Activated T-cell treated with anti-CD3 and anti-CD28 coated beads, Interleukin-2, amount 50 U/mL, for 24 hours (primary cell): ENCODE measurements around the gene PYGO2.

Experiments used
- DNase-seq: peaks from one replicate; pipeline ENCODE4 v3.0.0-alpha.2; 2020
- H3K27ac Mint-ChIP-seq: 2 replicates; pipeline ENCODE4 v1.8.0; 2020; ENCODE audit warnings: mild to moderate bottlenecking, mixed read lengths
- H3K27me3 Mint-ChIP-seq: 2 replicates; pipeline ENCODE4 v1.8.0; 2020; ENCODE audit warnings: mixed read lengths
- H3K36me3 Mint-ChIP-seq: 2 replicates; pipeline ENCODE4 v1.8.0; 2020; ENCODE audit warnings: low read depth, mixed read lengths
- H3K4me1 Mint-ChIP-seq: 2 replicates; pipeline ENCODE4 v1.8.0; 2020; ENCODE audit warnings: low read depth, mixed read lengths
- H3K4me3 Mint-ChIP-seq: 2 replicates; pipeline ENCODE4 v1.8.0; 2020; ENCODE audit warnings: mild to moderate bottlenecking, moderate library complexity, mixed read lengths
- H3K9me3 Mint-ChIP-seq: 2 replicates; pipeline ENCODE4 v1.8.0; 2020; ENCODE audit warnings: mixed read lengths

PYGO2 gene

GRCh38 chr1:154966111-154966510 is 4.5 kb upstream of the PYGO2 start:
- H3K27ac Mint-ChIP-seq, result peak overlapping the region; percentile 29
- H3K36me3 Mint-ChIP-seq, result peaks cover 83% of the 10 kb centered on the region
- no peaks in the 10 kb centered on the region for H3K9me3 Mint-ChIP-seq
- no peak for DNase-seq
- H3K4me1 Mint-ChIP-seq, result peaks cover 36% of the 10 kb centered on the region
- H3K27me3 Mint-ChIP-seq, result no peaks in the 10 kb centered on the region
- no peak overlapping the region for H3K4me3 Mint-ChIP-seq

GRCh38 chr1:154964359-154964758 is 2.8 kb upstream of the PYGO2 start:
- H3K27me3 Mint-ChIP-seq, result no peaks in the 10 kb centered on the region
- H3K27ac Mint-ChIP-seq, result peak overlapping the region; percentile 85
- DNase-seq, result no peak
- H3K9me3 Mint-ChIP-seq, result no peaks in the 10 kb centered on the region
- H3K4me3 Mint-ChIP-seq, result no peak overlapping the region
- H3K36me3 Mint-ChIP-seq, result peaks cover 90% of the 10 kb centered on the region
- peaks cover 39% of the 10 kb centered on the region for H3K4me1 Mint-ChIP-seq

- no peaks in the 10 kb centered on the region for H3K27me3 Mint-ChIP-seq
- peaks cover 88% of the 10 kb centered on the region for H3K36me3 Mint-ChIP-seq
- peaks cover 34% of the 10 kb centered on the region for H3K4me1 Mint-ChIP-seq
- H3K9me3 Mint-ChIP-seq, result no peaks in the 10 kb centered on the region
- no peak overlapping the region for H3K4me3 Mint-ChIP-seq
- H3K27ac Mint-ChIP-seq, result peak overlapping the region; percentile 85
- no peak for DNase-seq
These were observed 2.1 kb upstream of the PYGO2 start for GRCh38 chr1:154963643-154964042.

- peak overlapping the region; percentile 96 for H3K27ac Mint-ChIP-seq
These were observed 1.3 kb upstream of the PYGO2 start for GRCh38 chr1:154962795-154963330.

GRCh38 chr1:154962156-154962749 is 671 bp upstream of the PYGO2 start:
- H3K27ac Mint-ChIP-seq, result peak overlapping the region; percentile 96
- no peaks in the 10 kb centered on the region for H3K9me3 Mint-ChIP-seq
- DNase-seq, result no peak
- no peaks in the 10 kb centered on the region for H3K27me3 Mint-ChIP-seq
- peaks cover 88% of the 10 kb centered on the region for H3K36me3 Mint-ChIP-seq
- peaks cover 44% of the 10 kb centered on the region for H3K4me1 Mint-ChIP-seq
- peak overlapping the region; percentile 96 for H3K4me3 Mint-ChIP-seq

More at GRCh38 chr1:154962795-154963330, 1.3 kb upstream of the PYGO2 start:
- Mint-ChIP-seq H3K27me3 (no peaks in the 10 kb centered on the region), H3K36me3 (peaks cover 88% of the 10 kb centered on the region), H3K4me1 (peaks cover 40% of the 10 kb centered on the region), H3K9me3 (no peaks in the 10 kb centered on the region), H3K4me3 (peak overlapping the region; percentile 96)
- peak; percentile 28 for DNase-seq

GRCh38 chr1:154960446-154961136 is 991 bp downstream of the PYGO2 start:
- Mint-ChIP-seq H3K27me3 (no peaks in the 10 kb centered on the region), H3K4me3 (peak overlapping the region; percentile 96), H3K9me3 (no peaks in the 10 kb centered on the region), H3K36me3 (peaks cover 74% of the 10 kb centered on the region), H3K4me1 (peaks cover 60% of the 10 kb centered on the region), H3K27ac (peak overlapping the region; percentile 94)
- peak; percentile 29 for DNase-seq

DNA sequence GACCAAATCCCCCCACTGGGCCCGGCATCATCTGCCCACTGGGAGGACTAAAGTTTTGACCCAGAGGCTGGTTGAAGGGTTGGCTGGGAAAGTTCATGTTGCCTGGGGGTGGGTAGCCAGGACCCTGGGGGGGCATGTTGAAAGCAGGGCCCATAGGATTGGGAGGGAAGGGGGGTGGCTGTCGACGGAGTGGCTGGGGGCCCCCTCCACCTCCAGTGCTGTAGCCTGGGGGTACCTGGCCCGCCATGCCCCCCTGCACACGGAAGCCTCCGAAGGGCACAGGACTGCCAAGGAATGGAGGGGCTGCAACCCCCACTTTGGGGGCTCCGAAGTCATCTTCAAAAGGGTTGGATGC is 2.2 kb downstream of the PYGO2 start:
- no peaks in the 10 kb centered on the region for H3K27me3 Mint-ChIP-seq
- no peaks in the 10 kb centered on the region for H3K9me3 Mint-ChIP-seq
- peak overlapping the region; percentile 96 for H3K4me3 Mint-ChIP-seq
- no peak for DNase-seq
- no peak overlapping the region for H3K27ac Mint-ChIP-seq
- peaks cover 69% of the 10 kb centered on the region for H3K4me1 Mint-ChIP-seq
- peaks cover 63% of the 10 kb centered on the region for H3K36me3 Mint-ChIP-seq

GRCh38 chr1:154958681-154959425 is 2.7 kb downstream of the PYGO2 start:
- Mint-ChIP-seq H3K4me1 (peaks cover 72% of the 10 kb centered on the region), H3K27me3 (no peaks in the 10 kb centered on the region), H3K9me3 (no peaks in the 10 kb centered on the region), H3K27ac (peak overlapping the region; percentile 74), H3K4me3 (peak overlapping the region; percentile 20), H3K36me3 (peaks cover 58% of the 10 kb centered on the region)
- no peak for DNase-seq

DNA sequence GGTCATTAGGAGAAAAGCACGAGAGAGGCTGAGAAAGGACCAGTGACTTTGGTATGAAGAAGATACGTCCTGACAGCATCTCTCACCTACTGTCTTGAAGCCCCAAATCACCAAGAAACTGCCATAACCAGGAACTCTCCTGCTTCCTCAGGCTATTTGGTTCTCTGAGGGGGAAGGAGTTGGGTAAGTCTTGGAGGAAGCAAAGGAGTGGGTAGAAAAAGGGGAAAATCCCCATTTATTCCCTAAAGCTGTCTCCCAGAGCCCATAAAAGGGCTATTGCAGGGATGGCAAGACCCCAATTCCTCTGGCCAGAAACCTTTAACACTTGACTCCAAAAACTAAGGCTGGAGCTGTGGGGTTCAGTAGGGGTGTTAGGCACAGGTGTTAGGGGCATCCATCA is 3.5 kb downstream of the PYGO2 start:
- peak overlapping the region; percentile 74 for H3K27ac Mint-ChIP-seq
- H3K27me3 Mint-ChIP-seq, result no peaks in the 10 kb centered on the region
- DNase-seq, result no peak
- peaks cover 49% of the 10 kb centered on the region for H3K36me3 Mint-ChIP-seq
- H3K4me3 Mint-ChIP-seq, result no peak overlapping the region
- peaks cover 72% of the 10 kb centered on the region for H3K4me1 Mint-ChIP-seq
- H3K9me3 Mint-ChIP-seq, result no peaks in the 10 kb centered on the region

DNA sequence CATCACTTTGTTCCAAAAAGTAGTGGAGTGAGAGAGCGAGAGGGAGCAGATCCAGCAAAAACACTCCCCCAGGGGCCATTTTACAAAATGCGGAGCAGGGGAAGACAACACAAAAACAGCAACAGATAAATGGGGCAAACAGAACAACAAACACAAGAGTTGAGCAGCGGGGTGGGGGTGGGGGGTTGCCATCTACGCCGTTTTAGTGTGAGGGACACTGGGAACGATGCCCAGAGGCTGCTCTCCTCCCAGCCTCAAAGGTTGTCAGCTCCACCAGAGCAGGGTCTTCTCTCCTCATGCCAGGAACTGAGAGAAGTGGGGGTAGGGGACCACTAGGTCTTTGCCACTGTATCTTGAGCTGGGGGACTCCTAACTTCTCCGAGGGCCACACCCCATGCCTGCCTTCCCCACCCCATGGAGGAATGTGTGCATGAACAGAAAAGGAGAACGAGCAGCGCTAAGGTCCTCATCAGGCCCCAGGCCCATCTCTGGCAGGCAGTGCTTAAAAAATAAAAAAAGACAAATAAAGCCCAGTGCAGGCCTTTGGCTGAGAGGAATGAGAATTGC is 4.4 kb downstream of the PYGO2 start:
- no peak for DNase-seq
- Mint-ChIP-seq H3K27ac (peak overlapping the region; percentile 96), H3K4me1 (peaks cover 74% of the 10 kb centered on the region), H3K36me3 (peaks cover 41% of the 10 kb centered on the region), H3K27me3 (no peaks in the 10 kb centered on the region), H3K4me3 (no peak overlapping the region), H3K9me3 (no peaks in the 10 kb centered on the region)

DNA sequence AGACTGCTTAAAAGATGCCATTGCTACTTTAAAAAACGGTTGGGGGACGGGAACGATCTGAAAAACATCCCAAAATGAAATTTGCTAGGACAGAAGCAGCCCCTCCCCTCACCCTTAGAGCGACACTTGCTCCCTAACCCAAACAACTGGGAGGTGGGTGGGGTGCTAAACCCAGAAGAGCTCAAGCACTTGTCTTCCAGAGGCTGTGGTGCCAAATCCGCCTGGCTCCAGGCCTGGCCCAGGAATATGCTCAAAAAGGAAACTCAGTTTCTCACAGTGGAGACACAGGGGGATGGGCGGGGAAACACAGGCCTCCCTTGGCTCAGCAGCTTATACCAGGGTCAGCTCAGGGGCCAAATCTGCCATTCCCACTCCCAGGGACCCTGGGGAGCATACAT is 5.0 kb downstream of the PYGO2 start:
- Mint-ChIP-seq H3K27me3 (no peaks in the 10 kb centered on the region), H3K9me3 (no peaks in the 10 kb centered on the region), H3K4me1 (peaks cover 80% of the 10 kb centered on the region), H3K36me3 (peaks cover 39% of the 10 kb centered on the region), H3K27ac (peak overlapping the region; percentile 96), H3K4me3 (peak overlapping the region; percentile 89)
- DNase-seq, result no peak

- Mint-ChIP-seq H3K4me3 (peak within 1 kb of the TSS; percentile 89), H3K4me1 (peaks cover 84% of the 10 kb centered on the region), H3K9me3 (no peaks in the 10 kb centered on the region), H3K36me3 (peaks cover 36% of the 10 kb centered on the region), H3K27ac (peak within 1 kb of the TSS; percentile 96), H3K27me3 (no peaks in the 10 kb centered on the region)
- peak; percentile 77 for DNase-seq
These were observed 5.7 kb downstream of the PYGO2 start, which contains the start of gene PBXIP1 for GRCh38 chr1:154955718-154956543. Gene PBXIP1, minus strand, starts transcription at chr1:154956099. Its CDS starts 2,378 bp downstream, at chr1:154953721.

DNA sequence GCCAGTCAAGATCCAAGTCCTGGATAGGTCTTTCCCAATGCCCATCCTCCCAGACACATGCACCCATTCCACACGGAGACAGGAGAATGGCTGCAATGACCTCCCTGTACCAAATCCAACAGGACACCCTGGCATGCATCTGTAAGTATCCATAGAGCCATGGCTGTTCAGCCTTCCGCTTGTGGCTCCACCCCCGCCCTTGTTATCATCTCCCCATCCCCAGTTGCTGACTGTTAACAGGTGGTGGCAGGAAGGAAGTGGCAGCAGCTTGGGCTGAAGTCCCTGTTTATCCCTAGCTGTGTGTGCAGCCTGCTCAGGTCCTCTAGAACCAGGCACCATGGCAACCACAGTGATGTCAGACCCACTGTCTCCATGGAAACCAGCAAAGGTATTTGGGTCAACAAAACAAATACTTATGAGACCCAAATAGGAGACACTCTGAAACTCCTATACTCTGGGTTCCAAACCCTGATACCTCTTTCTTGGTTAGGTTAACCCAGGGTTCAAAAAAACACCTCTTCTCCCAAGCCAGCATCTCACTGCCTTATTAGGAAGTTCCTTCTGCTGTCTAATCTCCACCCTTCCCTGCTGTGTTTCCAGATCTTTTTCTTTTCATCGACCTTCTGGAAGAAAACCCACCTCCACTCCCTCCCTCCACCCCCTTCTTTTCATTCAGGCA is 6.4 kb downstream of the PYGO2 start:
- H3K36me3 Mint-ChIP-seq, result peaks cover 34% of the 10 kb centered on the region
- peak overlapping the region; percentile 96 for H3K27ac Mint-ChIP-seq
- no peaks in the 10 kb centered on the region for H3K27me3 Mint-ChIP-seq
- H3K4me3 Mint-ChIP-seq, result peak overlapping the region; percentile 89
- no peaks in the 10 kb centered on the region for H3K9me3 Mint-ChIP-seq
- DNase-seq, result peak; percentile 71
- peaks cover 84% of the 10 kb centered on the region for H3K4me1 Mint-ChIP-seq
